C4-2B (cell line): ENCODE measurements around the gene ERICH6.

Experiments
- ZFX ChIP-seq: fragments of 450-650 bp; IDR thresholded peaks from 2 replicates; pipeline ENCODE4 v1.6.1; 2017
- TF ChIP-seq, protein P1 (sequence below): fragments of 450-650 bp; conservative IDR thresholded peaks from 2 replicates; pipeline ENCODE4 v1.5.1; 2017; ENCODE audit warnings: mild to moderate bottlenecking

DNA sequence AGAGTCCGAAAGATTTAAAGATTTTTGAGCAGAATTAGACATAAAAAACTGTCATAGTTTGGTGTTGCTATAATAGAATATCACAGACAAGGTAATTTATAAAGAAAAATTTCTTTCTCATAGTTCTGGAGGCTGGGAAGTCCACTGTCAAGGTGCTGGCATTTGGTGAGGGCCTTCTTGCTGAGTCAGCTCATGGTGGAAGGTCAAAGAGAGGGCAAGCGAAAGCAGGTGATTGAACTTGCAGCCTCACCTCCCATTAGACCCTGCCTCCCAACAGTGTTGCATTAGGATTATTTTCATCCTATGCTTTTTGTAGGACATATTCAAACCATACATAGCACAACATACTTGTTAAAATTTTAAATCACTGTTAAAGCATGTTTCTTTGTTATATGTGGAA, 90.7 kb downstream of the ERICH6 start:
- TF ChIP-seq, protein P1, sequence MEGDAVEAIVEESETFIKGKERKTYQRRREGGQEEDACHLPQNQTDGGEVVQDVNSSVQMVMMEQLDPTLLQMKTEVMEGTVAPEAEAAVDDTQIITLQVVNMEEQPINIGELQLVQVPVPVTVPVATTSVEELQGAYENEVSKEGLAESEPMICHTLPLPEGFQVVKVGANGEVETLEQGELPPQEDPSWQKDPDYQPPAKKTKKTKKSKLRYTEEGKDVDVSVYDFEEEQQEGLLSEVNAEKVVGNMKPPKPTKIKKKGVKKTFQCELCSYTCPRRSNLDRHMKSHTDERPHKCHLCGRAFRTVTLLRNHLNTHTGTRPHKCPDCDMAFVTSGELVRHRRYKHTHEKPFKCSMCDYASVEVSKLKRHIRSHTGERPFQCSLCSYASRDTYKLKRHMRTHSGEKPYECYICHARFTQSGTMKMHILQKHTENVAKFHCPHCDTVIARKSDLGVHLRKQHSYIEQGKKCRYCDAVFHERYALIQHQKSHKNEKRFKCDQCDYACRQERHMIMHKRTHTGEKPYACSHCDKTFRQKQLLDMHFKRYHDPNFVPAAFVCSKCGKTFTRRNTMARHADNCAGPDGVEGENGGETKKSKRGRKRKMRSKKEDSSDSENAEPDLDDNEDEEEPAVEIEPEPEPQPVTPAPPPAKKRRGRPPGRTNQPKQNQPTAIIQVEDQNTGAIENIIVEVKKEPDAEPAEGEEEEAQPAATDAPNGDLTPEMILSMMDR = no peak
- no peak for TF ChIP-seq ZFX
